ENCODE data around the gene CEP192. TPM values are rescaled to one million over a fixed set of nuclear protein-coding genes. Genes with fewer than 3 reads are reported as not detected.
A peak's percentile ranks its signal among the peaks of the same experiment; 100 is the strongest.

The CEP192 gene
- total and polyA plus RNA-seq, 2 of the 13 experiments (the other 11 are each of a cell fraction or from before 2014, with no cell fraction given) = 15.3 to 24.7 TPM

DNA sequence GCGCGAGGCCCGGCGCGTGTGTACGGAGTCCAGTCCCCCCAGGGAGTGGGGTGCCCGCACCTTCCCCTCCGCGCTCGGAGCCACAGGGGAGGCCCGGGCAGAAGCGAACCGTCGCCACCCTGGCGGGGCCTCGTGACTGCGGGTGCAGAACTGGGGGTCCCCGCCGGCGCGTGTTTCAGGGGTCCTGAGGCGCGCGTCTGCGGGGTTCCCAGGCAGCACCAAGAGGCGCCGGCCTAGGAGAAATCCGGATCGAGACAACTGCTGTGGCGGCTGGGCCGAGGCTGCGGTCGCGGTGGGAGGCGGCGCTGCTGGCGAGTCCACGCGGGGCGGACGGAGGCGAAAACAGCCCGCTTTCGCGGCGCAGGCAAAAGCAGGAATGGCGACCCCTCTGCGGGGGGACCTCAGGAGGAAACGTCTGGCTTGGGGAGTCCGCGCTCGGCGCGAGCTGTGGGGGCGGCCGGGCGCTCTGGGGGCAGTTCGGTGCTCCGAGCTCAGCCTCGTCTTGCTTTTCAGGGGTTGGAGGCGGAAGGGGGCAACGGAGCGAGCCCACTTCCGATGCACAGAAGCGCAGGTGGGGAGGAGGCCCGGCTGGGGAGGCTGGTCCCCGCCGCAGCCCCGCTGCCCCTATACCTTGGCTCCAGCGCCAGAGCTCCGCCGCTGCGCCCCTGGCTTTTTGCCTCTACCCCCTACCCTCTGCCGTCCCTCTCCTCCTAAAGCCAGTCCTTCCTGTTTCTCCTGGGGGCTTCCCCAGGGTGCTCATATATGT, 145.9 kb downstream of the CEP192 start (continued):
- TF ChIP-seq, protein P1, sequence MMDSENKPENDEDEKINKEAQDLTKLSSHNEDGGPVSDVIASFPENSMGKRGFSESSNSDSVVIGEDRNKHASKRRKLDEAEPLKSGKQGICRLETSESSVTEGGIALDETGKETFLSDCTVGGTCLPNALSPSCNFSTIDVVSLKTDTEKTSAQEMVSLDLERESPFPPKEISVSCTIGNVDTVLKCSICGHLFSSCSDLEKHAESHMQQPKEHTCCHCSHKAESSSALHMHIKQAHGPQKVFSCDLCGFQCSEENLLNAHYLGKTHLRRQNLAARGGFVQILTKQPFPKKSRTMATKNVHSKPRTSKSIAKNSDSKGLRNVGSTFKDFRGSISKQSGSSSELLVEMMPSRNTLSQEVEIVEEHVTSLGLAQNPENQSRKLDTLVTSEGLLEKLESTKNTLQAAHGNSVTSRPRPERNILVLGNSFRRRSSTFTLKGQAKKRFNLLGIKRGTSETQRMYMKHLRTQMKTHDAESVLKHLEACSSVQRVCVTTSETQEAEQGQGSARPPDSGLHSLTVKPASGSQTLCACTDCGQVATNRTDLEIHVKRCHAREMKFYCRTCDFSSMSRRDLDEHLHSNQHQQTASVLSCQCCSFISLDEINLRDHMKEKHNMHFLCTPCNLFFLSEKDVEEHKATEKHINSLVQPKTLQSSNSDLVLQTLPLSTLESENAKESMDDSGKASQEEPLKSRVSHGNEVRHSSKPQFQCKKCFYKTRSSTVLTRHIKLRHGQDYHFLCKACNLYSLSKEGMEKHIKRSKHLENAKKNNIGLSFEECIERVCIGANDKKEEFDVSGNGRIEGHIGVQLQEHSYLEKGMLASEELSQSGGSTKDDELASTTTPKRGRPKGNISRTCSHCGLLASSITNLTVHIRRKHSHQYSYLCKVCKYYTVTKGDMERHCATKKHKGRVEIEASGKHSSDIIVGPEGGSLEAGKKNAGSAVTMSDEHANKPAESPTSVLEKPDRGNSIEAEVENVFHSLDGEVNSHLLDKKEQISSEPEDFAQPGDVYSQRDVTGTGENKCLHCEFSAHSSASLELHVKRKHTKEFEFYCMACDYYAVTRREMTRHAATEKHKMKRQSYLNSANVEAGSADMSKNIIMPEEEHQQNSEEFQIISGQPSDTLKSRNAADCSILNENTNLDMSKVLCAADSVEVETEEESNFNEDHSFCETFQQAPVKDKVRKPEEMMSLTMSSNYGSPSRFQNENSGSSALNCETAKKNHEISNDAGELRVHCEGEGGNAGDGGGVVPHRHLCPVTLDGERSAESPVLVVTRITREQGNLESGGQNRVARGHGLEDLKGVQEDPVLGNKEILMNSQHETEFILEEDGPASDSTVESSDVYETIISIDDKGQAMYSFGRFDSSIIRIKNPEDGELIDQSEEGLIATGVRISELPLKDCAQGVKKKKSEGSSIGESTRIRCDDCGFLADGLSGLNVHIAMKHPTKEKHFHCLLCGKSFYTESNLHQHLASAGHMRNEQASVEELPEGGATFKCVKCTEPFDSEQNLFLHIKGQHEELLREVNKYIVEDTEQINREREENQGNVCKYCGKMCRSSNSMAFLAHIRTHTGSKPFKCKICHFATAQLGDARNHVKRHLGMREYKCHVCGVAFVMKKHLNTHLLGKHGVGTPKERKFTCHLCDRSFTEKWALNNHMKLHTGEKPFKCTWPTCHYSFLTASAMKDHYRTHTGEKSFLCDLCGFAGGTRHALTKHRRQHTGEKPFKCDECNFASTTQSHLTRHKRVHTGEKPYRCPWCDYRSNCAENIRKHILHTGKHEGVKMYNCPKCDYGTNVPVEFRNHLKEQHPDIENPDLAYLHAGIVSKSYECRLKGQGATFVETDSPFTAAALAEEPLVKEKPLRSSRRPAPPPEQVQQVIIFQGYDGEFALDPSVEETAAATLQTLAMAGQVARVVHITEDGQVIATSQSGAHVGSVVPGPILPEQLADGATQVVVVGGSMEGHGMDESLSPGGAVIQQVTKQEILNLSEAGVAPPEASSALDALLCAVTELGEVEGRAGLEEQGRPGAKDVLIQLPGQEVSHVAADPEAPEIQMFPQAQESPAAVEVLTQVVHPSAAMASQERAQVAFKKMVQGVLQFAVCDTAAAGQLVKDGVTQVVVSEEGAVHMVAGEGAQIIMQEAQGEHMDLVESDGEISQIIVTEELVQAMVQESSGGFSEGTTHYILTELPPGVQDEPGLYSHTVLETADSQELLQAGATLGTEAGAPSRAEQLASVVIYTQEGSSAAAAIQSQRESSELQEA (CRISPR knock-in tag; IDR thresholded peaks at IDR 0.05; ENCODE audit: not compliant biosample characterization) = peak; percentile 92
- TF ChIP-seq ZNF383 (CRISPR knock-in tag; IDR thresholded peaks at IDR 0.05; ENCODE audit: borderline replicate concordance) = 0 out of 2 replicates have a peak, but pooled peaks have one; percentile 38
- TF ChIP-seq ZNF484 (CRISPR knock-in tag; IDR thresholded peaks at IDR 0.05; ENCODE audit: borderline replicate concordance, low read depth) = 0 out of 2 replicates have a peak, but pooled peaks have one; percentile 34
- TF ChIP-seq ZNF234 (CRISPR knock-in tag; conservative IDR thresholded peaks at IDR 0.05) = no peak
- TF ChIP-seq RELA (CRISPR knock-in tag; IDR thresholded peaks at IDR 0.05) = no peak
- no peak for TF ChIP-seq ZFP36L1 (CRISPR knock-in tag; IDR thresholded peaks at IDR 0.05)
- TF ChIP-seq MEF2D (CRISPR knock-in tag; IDR thresholded peaks at IDR 0.05) = 0 out of 2 replicates have a peak, but pooled peaks have one; percentile 9
- no peak for TF ChIP-seq CBFB (CRISPR knock-in tag; IDR thresholded peaks at IDR 0.05)
- TF ChIP-seq, protein P2, sequence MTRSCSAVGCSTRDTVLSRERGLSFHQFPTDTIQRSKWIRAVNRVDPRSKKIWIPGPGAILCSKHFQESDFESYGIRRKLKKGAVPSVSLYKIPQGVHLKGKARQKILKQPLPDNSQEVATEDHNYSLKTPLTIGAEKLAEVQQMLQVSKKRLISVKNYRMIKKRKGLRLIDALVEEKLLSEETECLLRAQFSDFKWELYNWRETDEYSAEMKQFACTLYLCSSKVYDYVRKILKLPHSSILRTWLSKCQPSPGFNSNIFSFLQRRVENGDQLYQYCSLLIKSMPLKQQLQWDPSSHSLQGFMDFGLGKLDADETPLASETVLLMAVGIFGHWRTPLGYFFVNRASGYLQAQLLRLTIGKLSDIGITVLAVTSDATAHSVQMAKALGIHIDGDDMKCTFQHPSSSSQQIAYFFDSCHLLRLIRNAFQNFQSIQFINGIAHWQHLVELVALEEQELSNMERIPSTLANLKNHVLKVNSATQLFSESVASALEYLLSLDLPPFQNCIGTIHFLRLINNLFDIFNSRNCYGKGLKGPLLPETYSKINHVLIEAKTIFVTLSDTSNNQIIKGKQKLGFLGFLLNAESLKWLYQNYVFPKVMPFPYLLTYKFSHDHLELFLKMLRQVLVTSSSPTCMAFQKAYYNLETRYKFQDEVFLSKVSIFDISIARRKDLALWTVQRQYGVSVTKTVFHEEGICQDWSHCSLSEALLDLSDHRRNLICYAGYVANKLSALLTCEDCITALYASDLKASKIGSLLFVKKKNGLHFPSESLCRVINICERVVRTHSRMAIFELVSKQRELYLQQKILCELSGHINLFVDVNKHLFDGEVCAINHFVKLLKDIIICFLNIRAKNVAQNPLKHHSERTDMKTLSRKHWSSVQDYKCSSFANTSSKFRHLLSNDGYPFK (CRISPR knock-in tag; IDR thresholded peaks at IDR 0.05; ENCODE audit: borderline replicate concordance) = peak; percentile 74
- TF ChIP-seq, protein P3, sequence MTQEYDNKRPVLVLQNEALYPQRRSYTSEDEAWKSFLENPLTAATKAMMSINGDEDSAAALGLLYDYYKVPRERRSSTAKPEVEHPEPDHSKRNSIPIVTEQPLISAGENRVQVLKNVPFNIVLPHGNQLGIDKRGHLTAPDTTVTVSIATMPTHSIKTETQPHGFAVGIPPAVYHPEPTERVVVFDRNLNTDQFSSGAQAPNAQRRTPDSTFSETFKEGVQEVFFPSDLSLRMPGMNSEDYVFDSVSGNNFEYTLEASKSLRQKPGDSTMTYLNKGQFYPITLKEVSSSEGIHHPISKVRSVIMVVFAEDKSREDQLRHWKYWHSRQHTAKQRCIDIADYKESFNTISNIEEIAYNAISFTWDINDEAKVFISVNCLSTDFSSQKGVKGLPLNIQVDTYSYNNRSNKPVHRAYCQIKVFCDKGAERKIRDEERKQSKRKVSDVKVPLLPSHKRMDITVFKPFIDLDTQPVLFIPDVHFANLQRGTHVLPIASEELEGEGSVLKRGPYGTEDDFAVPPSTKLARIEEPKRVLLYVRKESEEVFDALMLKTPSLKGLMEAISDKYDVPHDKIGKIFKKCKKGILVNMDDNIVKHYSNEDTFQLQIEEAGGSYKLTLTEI (CRISPR knock-in tag; conservative IDR thresholded peaks at IDR 0.05) = no peak
- TF ChIP-seq ZMYM2 (CRISPR knock-in tag; IDR thresholded peaks at IDR 0.05) = 0 out of 2 replicates have a peak, but pooled peaks have one; percentile 32
- TF ChIP-seq ASH2L (IDR thresholded peaks at IDR 0.05; ENCODE audit: insufficient read length, low read depth, low read length) = peak; percentile 74
- TF ChIP-seq, protein P4, sequence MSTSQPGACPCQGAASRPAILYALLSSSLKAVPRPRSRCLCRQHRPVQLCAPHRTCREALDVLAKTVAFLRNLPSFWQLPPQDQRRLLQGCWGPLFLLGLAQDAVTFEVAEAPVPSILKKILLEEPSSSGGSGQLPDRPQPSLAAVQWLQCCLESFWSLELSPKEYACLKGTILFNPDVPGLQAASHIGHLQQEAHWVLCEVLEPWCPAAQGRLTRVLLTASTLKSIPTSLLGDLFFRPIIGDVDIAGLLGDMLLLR (CRISPR knock-in tag; IDR thresholded peaks at IDR 0.05) = 0 out of 2 replicates have a peak, but pooled peaks have one; percentile 45
- TF ChIP-seq ZNF547 (CRISPR knock-in tag; IDR thresholded peaks at IDR 0.05) = peak; percentile 77; the same call in 1 of the 2 replicates

Data from HepG2 (cell line).